CMK (cell line): ENCODE measurements around the gene MYBPC1.
"Not testable (repeated sequence)": the region's sequence is repeated elsewhere in the genome, so short reads cannot be mapped to it uniquely, and the experiment has no call there.

Experiments used
- DNase-seq: peaks from one replicate; pipeline ENCODE4 v3.0.0-alpha.2; 2010; ENCODE audit warnings: low read depth

The MYBPC1 gene

DNA sequence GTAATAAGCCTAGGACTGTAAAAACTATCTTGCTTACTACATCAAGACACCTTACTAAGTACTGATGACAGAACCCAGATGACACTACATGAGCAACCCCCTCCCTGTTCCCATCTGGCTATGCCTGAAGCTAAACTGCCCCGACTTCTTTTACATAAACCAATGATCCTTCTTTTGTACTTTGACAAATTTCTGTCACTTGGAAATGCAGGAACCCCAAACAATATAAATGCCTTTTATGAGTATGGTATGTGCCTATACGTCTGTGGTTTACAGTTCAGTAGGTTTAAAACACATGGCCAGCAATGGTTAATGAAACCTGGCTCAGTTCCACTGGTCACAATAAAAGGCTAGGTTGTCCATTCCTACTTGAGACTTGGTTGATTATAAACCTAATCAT, 138.4 kb downstream of the MYBPC1 start:
- DNase-seq: no peak

DNA sequence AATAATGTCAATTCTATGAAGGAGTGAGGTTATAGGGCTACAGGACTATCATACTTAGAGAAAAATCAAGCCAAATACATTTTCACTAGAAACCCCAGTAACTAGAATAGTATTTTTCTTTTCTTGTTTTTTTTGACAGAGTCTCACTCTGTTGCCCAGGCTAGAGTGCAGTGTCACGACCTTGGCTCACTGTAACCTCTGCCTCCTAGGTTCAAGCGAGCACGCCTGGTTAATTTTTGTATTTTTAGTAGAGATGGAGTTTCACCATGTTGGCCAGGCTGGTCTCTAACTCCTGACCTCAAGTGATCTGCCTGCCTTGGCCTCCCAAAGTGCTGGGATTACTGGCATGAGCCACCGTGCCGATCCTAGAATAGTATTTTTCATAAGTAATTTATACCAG, 139.7 kb downstream of the MYBPC1 start:
- not testable (repeated sequence) for DNase-seq
